Cardiac muscle cell (in vitro differentiated cells and primary cell): Measurements from ENCODE around the gene IFI27L1. TPM values are rescaled to one million over a fixed set of nuclear protein-coding genes. Genes with fewer than 3 reads are reported as not detected.

Experiments
- DNase-seq, 2 donors: peaks; one replicate each; pipeline versions ENCODE4 v3.0.0 to v3.0.0-alpha.2; 2010 to 2017; ENCODE audit warnings: low read depth in 1 of 2, low spot score in 1 of 2
- H3K27ac ChIP-seq: fragments of 200-600 bp; sonication (generic); 2 replicates; pipeline ENCODE4 v1.5.1; 2016
- H3K27me3 ChIP-seq: fragments of 200-600 bp; sonication (generic); 2 replicates; pipeline ENCODE4 v1.6.0; 2016; ENCODE audit warnings: control low read depth
- H3K36me3 ChIP-seq: fragments of 200-600 bp; sonication (generic); 2 replicates; pipeline ENCODE4 v1.5.1; 2016; ENCODE audit warnings: control low read depth
- H3K4me1 ChIP-seq: fragments of 200-600 bp; sonication (generic); 2 replicates; pipeline ENCODE4 v1.8.1; 2017; ENCODE audit warnings: low read depth, mild to moderate bottlenecking, mixed run types
- H3K4me3 ChIP-seq: fragments of 200-600 bp; sonication (generic); 2 replicates; pipeline ENCODE4 v1.5.1; 2016; ENCODE audit warnings: mild to moderate bottlenecking
- H3K9me3 ChIP-seq: fragments of 200-600 bp; sonication (generic); 2 replicates; pipeline ENCODE4 v1.5.1; 2017; ENCODE audit warnings: low read depth, mild to moderate bottlenecking, control low read depth
- polyA plus RNA-seq: library from polyadenylated mRNA; unstranded; fragments of >200 nt; fragmentation: Nextera tagmentation; extraction: Ambion mirVana; gene quantifications from 2 replicates; pipeline ENCODE4 v1.2.1, GENCODE V29; 2016
- total RNA-seq: library from RNA; depleted of rRNA; stranded (reverse); fragments of >200 nt; gene quantifications from 2 replicates; pipeline ENCODE4 v1.2.3, GENCODE V29; 2016
- TF ChIP-seq, protein P1 (sequence below): IDR thresholded peaks from 2 replicates; pipeline ENCODE4 v1.5.1; 2012; ENCODE audit warnings: low read depth, mild to moderate bottlenecking, low read length

The IFI27L1 gene
- total and polyA plus RNA-seq, 2 experiments from 2014 or later: 75.5 to 95.4 TPM

DNA sequence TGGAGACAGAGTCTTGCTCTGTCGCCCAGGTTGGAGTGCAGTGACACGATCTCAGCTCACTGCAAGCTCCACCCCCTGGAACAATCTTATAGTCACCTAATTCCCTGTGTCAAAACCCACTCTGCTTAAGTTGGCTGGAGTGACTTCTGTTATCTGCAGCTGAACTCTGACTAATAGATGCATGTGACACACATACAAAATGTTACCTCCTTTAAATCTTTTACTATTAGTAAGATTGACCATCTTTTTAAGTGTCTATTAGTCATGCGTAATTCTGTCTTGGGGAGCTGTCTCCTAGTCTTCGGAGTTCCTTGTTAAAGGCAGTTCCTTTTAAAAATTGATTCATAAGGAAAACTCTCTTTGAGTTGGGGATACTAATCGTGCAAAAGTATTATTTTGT, 7.4 kb downstream of the IFI27L1 start:
- peak in 1 of 2 donors; percentile 28 for DNase-seq
- H3K27me3 ChIP-seq: no peaks in the 10 kb centered on the region
- H3K36me3 ChIP-seq: no peaks in the 10 kb centered on the region
- no peak overlapping the region for H3K4me3 ChIP-seq
- H3K27ac ChIP-seq: peak overlapping the region; percentile 92
- TF ChIP-seq, protein P1, sequence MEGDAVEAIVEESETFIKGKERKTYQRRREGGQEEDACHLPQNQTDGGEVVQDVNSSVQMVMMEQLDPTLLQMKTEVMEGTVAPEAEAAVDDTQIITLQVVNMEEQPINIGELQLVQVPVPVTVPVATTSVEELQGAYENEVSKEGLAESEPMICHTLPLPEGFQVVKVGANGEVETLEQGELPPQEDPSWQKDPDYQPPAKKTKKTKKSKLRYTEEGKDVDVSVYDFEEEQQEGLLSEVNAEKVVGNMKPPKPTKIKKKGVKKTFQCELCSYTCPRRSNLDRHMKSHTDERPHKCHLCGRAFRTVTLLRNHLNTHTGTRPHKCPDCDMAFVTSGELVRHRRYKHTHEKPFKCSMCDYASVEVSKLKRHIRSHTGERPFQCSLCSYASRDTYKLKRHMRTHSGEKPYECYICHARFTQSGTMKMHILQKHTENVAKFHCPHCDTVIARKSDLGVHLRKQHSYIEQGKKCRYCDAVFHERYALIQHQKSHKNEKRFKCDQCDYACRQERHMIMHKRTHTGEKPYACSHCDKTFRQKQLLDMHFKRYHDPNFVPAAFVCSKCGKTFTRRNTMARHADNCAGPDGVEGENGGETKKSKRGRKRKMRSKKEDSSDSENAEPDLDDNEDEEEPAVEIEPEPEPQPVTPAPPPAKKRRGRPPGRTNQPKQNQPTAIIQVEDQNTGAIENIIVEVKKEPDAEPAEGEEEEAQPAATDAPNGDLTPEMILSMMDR: no peak
- peaks cover 44% of the 10 kb centered on the region for H3K4me1 ChIP-seq
- no peaks in the 10 kb centered on the region for H3K9me3 ChIP-seq

DNA sequence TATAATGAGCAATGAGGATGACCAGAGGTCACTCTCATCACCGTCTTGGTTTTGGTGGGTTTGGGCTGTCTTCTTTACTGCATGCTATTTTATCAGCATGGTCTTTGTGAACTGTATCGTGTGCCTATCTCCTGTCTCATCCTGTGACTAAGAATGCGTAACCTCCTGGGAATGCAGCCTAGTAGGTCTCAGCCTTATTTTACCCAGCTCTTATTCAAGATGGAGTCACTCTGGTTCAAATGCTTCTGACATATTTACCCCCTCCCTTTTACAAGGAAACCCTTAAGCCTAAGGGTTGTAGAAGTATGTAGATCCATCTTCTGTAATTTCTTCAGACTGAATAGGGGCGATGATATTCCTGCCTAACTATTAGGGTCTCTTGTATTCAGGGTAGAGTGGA, 8.4 kb downstream of the IFI27L1 start:
- TF ChIP-seq, protein P1: no peak
- Histone ChIP-seq H3K27me3 (no peaks in the 10 kb centered on the region), H3K4me3 (no peak overlapping the region), H3K36me3 (no peaks in the 10 kb centered on the region), H3K27ac (peak overlapping the region; percentile 92), H3K9me3 (no peaks in the 10 kb centered on the region), H3K4me1 (peaks cover 46% of the 10 kb centered on the region)
- no peak for DNase-seq

DNA sequence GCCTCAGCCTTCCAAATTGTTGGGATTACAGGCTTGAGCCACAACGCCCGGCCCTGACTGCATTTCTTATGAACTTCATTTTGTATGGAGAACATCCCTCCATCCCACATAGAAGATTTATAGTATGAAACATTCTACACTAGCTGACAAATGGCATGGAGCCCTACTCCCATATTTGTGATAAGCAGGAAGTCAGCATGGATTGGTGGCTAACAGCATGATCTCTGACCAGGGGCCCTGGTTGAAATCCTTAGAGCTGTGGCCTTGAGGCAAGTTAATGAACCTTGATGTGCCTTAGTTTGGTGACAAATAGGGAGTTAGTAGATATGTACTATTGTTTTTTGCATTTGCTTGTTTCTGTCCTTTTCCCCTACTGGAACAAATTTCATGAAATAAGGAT, 12.3 kb downstream of the IFI27L1 start:
- TF ChIP-seq, protein P1: no peak
- Histone ChIP-seq H3K27ac (peak overlapping the region; percentile 78), H3K4me3 (no peak overlapping the region), H3K9me3 (no peaks in the 10 kb centered on the region), H3K4me1 (peaks cover 33% of the 10 kb centered on the region), H3K27me3 (no peaks in the 10 kb centered on the region), H3K36me3 (no peaks in the 10 kb centered on the region)
- no peak for DNase-seq

DNA sequence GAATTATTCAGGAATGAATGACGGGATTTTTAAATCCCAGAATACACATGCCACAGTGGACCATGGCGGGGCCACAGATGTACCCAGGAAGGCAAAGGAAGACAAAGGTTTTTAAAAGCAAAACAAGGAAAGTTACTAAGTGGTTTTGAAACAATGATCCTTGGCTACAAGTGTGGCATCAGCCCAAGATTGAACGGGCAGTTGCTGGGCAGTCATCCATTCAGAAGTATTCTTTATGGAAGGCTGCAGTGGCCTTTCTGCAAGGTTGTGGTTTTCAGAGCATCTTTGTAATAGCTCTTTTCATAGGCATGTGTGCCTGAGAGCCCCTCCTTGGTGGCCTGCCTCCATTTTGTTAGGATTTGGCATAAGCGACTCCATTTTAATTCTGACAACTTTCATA, 16.0 kb downstream of the IFI27L1 start:
- DNase-seq: no peak
- Histone ChIP-seq H3K36me3 (no peaks in the 10 kb centered on the region), H3K4me3 (no peak overlapping the region), H3K4me1 (peaks cover 10% of the 10 kb centered on the region), H3K27me3 (no peaks in the 10 kb centered on the region), H3K9me3 (no peaks in the 10 kb centered on the region), H3K27ac (no peak overlapping the region)
- TF ChIP-seq, protein P1: no peak

DNA sequence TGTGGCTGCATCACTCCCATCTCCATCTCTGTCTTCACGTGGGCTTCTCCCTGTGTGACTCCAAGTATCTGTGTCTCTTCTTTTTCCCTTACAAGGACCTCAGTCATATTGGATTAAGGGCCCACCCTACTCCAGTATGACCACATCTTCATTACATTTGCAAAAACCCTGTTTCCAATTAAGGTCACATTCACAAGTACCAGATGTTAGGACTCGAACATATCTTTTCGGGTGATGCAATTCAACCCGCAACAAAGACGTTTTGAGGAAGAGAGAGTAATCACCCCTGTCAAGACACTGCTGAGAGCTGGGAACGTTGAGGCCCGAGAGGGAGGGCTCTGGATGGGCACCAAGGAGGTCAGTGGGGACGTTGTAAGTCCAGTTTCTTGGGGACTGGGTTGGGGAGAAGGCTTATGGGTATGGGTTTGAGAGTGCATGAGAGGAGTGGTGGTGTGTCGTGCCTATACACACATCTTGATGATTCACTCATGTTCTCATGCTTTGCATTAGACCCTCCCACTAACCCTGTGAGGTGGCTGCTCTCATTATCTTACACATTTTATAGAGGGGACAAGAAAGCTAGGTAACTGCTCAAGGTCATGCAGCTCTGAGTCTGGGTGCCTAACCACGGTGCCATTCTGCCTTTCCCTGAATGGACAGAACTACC, 17.3 kb downstream of the IFI27L1 start:
- DNase-seq: peak in 1 of 2 donors; percentile 68
- H3K4me3 ChIP-seq: no peak overlapping the region
- no peaks in the 10 kb centered on the region for H3K9me3 ChIP-seq
- H3K27ac ChIP-seq: no peak overlapping the region
- no peaks in the 10 kb centered on the region for H3K36me3 ChIP-seq
- H3K27me3 ChIP-seq: no peaks in the 10 kb centered on the region
- TF ChIP-seq, protein P1: no peak
- H3K4me1 ChIP-seq: peaks cover 10% of the 10 kb centered on the region
